ENCODE measurements around the gene ADPRH.

DNA sequence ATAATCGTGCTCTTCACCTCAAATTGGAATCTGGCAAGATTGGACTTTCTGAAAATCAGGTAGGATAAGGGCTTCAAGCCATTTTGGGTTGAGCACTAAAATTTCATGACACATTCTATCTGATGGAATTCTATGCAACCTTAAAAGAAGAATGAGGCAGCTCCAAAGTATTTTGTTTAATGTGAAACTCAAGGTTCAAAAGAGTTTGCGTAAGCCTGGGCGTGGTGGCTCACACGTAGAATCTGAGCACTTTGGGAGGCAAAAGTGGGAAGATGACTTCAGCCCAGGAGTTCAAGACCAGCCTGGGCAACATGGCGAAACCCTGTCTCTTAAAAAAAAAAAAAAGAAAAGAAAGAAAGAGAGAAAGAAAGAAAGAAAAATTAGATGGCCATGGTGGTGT is 14.8 kb downstream of the ADPRH start:
- TF ChIP-seq, protein P1, sequence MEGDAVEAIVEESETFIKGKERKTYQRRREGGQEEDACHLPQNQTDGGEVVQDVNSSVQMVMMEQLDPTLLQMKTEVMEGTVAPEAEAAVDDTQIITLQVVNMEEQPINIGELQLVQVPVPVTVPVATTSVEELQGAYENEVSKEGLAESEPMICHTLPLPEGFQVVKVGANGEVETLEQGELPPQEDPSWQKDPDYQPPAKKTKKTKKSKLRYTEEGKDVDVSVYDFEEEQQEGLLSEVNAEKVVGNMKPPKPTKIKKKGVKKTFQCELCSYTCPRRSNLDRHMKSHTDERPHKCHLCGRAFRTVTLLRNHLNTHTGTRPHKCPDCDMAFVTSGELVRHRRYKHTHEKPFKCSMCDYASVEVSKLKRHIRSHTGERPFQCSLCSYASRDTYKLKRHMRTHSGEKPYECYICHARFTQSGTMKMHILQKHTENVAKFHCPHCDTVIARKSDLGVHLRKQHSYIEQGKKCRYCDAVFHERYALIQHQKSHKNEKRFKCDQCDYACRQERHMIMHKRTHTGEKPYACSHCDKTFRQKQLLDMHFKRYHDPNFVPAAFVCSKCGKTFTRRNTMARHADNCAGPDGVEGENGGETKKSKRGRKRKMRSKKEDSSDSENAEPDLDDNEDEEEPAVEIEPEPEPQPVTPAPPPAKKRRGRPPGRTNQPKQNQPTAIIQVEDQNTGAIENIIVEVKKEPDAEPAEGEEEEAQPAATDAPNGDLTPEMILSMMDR (conservative IDR thresholded peaks at IDR 0.05; ENCODE audit: low read depth, low read length) = no peak
- TF ChIP-seq POLR2A (IDR thresholded peaks at IDR 0.05; ENCODE audit: low read depth, low read length) (no peak), MAFK (IDR thresholded peaks at IDR 0.05; ENCODE audit: low read depth, low read length) (no peak), FOS (IDR thresholded peaks at IDR 0.05; ENCODE audit: low read depth, low read length) (no peak), CHD1 (IDR thresholded peaks at IDR 0.05; ENCODE audit: low read depth, low read length) (no peak), SMC3 (IDR thresholded peaks at IDR 0.05; ENCODE audit: low read depth, low read length) (no peak), MXI1 (IDR thresholded peaks at IDR 0.05; ENCODE audit: borderline replicate concordance, low read depth, low read length) (no peak), RAD21 (IDR thresholded peaks at IDR 0.05; ENCODE audit: low read length) (no peak), MAZ (IDR thresholded peaks at IDR 0.05; ENCODE audit: borderline replicate concordance, low read depth, low read length) (no peak)
